Measurements from ENCODE around the gene MTA1.

Gene MTA1

GRCh38 chr14:105519946-105520698 lies 100.5 kb downstream of the MTA1 start:
- TF ChIP-seq FOXP2 (optimal IDR thresholded peaks at IDR 0.05; ENCODE audit: borderline replicate concordance, extremely low read depth, extremely low read length, insufficient read depth), result no peak
- no peak for TF ChIP-seq SIN3A (IDR thresholded peaks at IDR 0.05; ENCODE audit: borderline replicate concordance, insufficient read depth, low read length)
- no peak for TF ChIP-seq POLR2AphosphoS5 (IDR thresholded peaks at IDR 0.05; ENCODE audit: low read depth, low read length)
- no peak for TF ChIP-seq TAF1 (IDR thresholded peaks at IDR 0.05; ENCODE audit: borderline replicate concordance, insufficient read depth, low read length)
- TF ChIP-seq REST (IDR thresholded peaks at IDR 0.05; ENCODE audit: insufficient read depth in 1 of 2, low read depth in 2 of 2, low read length in 2 of 2), result no peak

Data from PFSK-1 (cell line).